DOHH2 (cell line): Measurements from ENCODE around the gene NBAS.

Experiments used
- H3F3A ChIP-seq: fragments of 200-600 bp; sonication (generic), shearing (Covaris generic); 2 replicates; pipeline ENCODE4 v1.6.0; 2016; ENCODE audit warnings: antibody characterized with exemption, mild to moderate bottlenecking; ENCODE audit not compliant: control insufficient read depth, insufficient read depth
- H3K27ac ChIP-seq: fragments of 200-600 bp; sonication (generic); 2 replicates; pipeline ENCODE4 v1.5.1; 2014; ENCODE audit warnings: low read depth, mild to moderate bottlenecking, low read length, moderate library complexity
- H3K27me3 ChIP-seq: fragments of 200-600 bp; sonication (generic); 2 replicates; pipeline ENCODE4 v1.6.1; 2014; ENCODE audit warnings: mild to moderate bottlenecking, low read length, mixed read lengths; ENCODE audit not compliant: control insufficient read depth
- H3K36me3 ChIP-seq: fragments of 200-600 bp; sonication (generic); 2 replicates; pipeline ENCODE4 v1.6.1; 2014; ENCODE audit warnings: mild to moderate bottlenecking, low read length, moderate library complexity, mixed read lengths; ENCODE audit not compliant: control insufficient read depth
- H3K4me1 ChIP-seq: fragments of 200-600 bp; sonication (generic); 2 replicates; pipeline ENCODE4 v1.6.1; 2014; ENCODE audit warnings: mild to moderate bottlenecking, low read length, mixed read lengths; ENCODE audit not compliant: control insufficient read depth
- H3K4me2 ChIP-seq: fragments of 200-600 bp; sonication (generic); 2 replicates; pipeline ENCODE4 v1.6.0; 2014; ENCODE audit warnings: mild to moderate bottlenecking, low read length, moderate library complexity
- H3K4me3 ChIP-seq: fragments of 200-600 bp; sonication (generic); 2 replicates; pipeline ENCODE4 v1.5.1; 2014; ENCODE audit warnings: mild to moderate bottlenecking, low read length, mixed read lengths
- H3K79me2 ChIP-seq: fragments of 200-600 bp; sonication (generic); 2 replicates; pipeline ENCODE4 v1.6.1; 2014; ENCODE audit warnings: mild to moderate bottlenecking, low read length, mixed read lengths; ENCODE audit not compliant: control insufficient read depth
- H3K9me2 ChIP-seq: fragments of 200-600 bp; sonication (generic); replicated peaks from 2 replicates; pipeline ENCODE4 v1.6.1; 2014; ENCODE audit warnings: mild to moderate bottlenecking, low read length, mixed read lengths; ENCODE audit not compliant: control insufficient read depth
- H3K9me3 ChIP-seq: fragments of 200-600 bp; sonication (generic); 2 replicates; pipeline ENCODE4 v1.6.1; 2014; ENCODE audit warnings: antibody characterized with exemption, low read length, mixed read lengths; ENCODE audit not compliant: control insufficient read depth, insufficient read depth
- H4K20me1 ChIP-seq: fragments of 200-600 bp; sonication (generic); 2 replicates; pipeline ENCODE4 v1.6.0; 2014; ENCODE audit warnings: low read depth, mild to moderate bottlenecking, antibody characterized with exemption, low read length, moderate library complexity; ENCODE audit not compliant: control insufficient read depth, insufficient read depth
- EZH2phosphoT487 ChIP-seq: fragments of 200-600 bp; sonication (generic); IDR thresholded peaks from 2 replicates; pipeline ENCODE4 v1.6.1; 2017; ENCODE audit warnings: borderline replicate concordance, mild to moderate bottlenecking, antibody characterized with exemption, low read length, moderate library complexity, mixed read lengths
- TF ChIP-seq, protein P1 (sequence below): fragments of 200-600 bp; sonication (generic); IDR thresholded peaks from one replicate; pipeline ENCODE4 v1.5.1; 2014; ENCODE audit warnings: antibody characterized with exemption, mild to moderate bottlenecking, low read depth, low read length; ENCODE audit not compliant: poor library complexity, severe bottlenecking

The NBAS gene

DNA sequence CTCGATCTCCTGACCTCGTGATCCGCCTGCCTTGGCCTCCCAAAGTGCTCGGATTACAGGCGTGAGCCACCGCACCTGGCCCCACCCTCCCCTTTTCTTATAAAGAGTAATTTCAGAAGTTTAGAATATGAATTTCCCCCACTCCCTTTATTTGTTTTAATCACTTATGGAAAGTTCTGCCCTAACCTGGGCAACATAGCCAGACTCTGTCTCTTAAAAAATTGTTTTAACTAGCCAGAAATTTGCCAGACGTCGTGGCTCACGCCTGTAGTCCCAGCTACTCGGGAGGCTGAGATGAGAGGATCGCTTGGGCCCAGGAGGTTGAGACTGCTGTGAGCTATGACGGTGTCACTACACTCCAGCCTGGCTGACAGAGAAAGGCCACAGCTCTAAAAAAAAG is 7.7 kb upstream of the NBAS start:
- no peaks in the 10 kb centered on the region for H3K36me3 ChIP-seq
- H3K27me3 ChIP-seq, result no peaks in the 10 kb centered on the region
- no peak overlapping the region for H3K27ac ChIP-seq
- no peaks in the 10 kb centered on the region for H3F3A ChIP-seq
- TF ChIP-seq, protein P1, sequence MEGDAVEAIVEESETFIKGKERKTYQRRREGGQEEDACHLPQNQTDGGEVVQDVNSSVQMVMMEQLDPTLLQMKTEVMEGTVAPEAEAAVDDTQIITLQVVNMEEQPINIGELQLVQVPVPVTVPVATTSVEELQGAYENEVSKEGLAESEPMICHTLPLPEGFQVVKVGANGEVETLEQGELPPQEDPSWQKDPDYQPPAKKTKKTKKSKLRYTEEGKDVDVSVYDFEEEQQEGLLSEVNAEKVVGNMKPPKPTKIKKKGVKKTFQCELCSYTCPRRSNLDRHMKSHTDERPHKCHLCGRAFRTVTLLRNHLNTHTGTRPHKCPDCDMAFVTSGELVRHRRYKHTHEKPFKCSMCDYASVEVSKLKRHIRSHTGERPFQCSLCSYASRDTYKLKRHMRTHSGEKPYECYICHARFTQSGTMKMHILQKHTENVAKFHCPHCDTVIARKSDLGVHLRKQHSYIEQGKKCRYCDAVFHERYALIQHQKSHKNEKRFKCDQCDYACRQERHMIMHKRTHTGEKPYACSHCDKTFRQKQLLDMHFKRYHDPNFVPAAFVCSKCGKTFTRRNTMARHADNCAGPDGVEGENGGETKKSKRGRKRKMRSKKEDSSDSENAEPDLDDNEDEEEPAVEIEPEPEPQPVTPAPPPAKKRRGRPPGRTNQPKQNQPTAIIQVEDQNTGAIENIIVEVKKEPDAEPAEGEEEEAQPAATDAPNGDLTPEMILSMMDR, result no peak
- TF ChIP-seq EZH2phosphoT487, result no peak
- H3K9me2 ChIP-seq, result no peaks in the 10 kb centered on the region
- H4K20me1 ChIP-seq, result no peaks in the 10 kb centered on the region
- H3K4me1 ChIP-seq, result no peaks in the 10 kb centered on the region
- H3K4me2 ChIP-seq, result no peak overlapping the region
- no peak overlapping the region for H3K4me3 ChIP-seq
- no peaks in the 10 kb centered on the region for H3K79me2 ChIP-seq
- no peaks in the 10 kb centered on the region for H3K9me3 ChIP-seq

DNA sequence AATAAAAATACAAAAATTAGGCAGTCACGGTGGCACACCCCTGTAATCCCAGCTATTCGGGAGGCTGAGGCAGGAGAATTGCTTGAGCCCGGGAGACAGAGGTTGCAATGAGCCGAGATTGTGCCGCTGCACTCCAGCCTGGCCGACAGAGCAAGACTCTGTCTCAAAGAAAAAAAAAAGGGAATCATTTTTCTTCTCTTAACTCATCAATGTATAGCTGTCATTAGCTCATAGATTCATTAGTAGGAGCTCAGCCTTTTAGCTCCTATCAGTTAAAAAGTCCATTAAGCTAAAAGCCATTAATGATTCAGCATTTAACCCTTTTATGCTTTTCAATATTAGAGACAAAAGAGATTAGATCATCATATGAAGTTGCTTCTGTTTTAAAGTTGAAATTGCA is 5.8 kb upstream of the NBAS start:
- H3K79me2 ChIP-seq, result no peaks in the 10 kb centered on the region
- H3K9me3 ChIP-seq, result no peaks in the 10 kb centered on the region
- no peak overlapping the region for H3K4me2 ChIP-seq
- H3K4me3 ChIP-seq, result no peak overlapping the region
- H3K36me3 ChIP-seq, result no peaks in the 10 kb centered on the region
- peaks cover 4% of the 10 kb centered on the region for H3K4me1 ChIP-seq
- no peaks in the 10 kb centered on the region for H3K9me2 ChIP-seq
- no peaks in the 10 kb centered on the region for H3F3A ChIP-seq
- no peak overlapping the region for H3K27ac ChIP-seq
- H4K20me1 ChIP-seq, result no peaks in the 10 kb centered on the region
- TF ChIP-seq, protein P1, result no peak
- no peak for TF ChIP-seq EZH2phosphoT487
- H3K27me3 ChIP-seq, result no peaks in the 10 kb centered on the region

DNA sequence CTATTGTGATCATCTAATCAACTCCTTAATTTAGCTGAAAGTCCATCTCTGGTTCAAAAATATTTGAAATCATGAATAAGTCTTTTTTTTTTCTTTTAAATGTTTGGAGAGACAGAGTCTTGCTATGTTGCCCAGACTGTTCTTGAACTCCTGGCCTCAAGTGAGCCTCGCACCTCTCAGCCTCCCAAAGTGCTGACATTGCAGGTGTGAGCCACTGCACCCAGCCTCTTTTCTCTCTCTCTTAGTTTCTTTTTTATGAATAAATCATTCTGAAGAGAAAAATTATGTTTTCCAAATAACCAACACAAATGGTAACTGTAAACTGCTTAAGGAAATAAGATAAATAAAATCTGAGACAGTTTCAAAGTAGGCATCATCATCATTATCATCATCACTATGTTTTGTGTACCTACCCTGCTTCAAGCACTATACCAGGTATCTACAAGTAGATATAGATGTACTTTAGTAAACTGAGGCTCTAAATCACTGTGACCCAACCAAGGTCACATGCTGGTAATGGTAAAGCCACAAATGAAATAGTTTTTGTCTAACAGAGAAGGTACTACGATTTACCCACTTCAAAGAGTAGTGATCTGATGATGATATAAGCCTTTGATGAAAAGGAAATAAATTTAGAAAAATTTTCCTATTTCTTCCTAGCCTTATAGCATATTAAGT is 5.0 kb upstream of the NBAS start:
- no peaks in the 10 kb centered on the region for H4K20me1 ChIP-seq
- TF ChIP-seq, protein P1, result no peak
- TF ChIP-seq EZH2phosphoT487, result no peak
- no peaks in the 10 kb centered on the region for H3K9me3 ChIP-seq
- H3K9me2 ChIP-seq, result no peaks in the 10 kb centered on the region
- peaks cover under 1% of the 10 kb centered on the region for H3K79me2 ChIP-seq
- no peak overlapping the region for H3K27ac ChIP-seq
- no peak overlapping the region for H3K4me3 ChIP-seq
- no peak overlapping the region for H3K4me2 ChIP-seq
- H3K27me3 ChIP-seq, result no peaks in the 10 kb centered on the region
- H3K36me3 ChIP-seq, result no peaks in the 10 kb centered on the region
- no peaks in the 10 kb centered on the region for H3F3A ChIP-seq
- peaks cover 11% of the 10 kb centered on the region for H3K4me1 ChIP-seq
